Stimulated activated CD8-positive, alpha-beta memory T cell treated with anti-CD3 and anti-CD28 coated beads, Interleukin-15, amount 100 ng/mL, for 4 hours (primary cell): ENCODE data around the gene USP17L15.
"Not testable (repeated sequence)": the region's sequence is repeated elsewhere in the genome, so short reads cannot be mapped to it uniquely, and the experiment has no call there.

Source experiments
- DNase-seq, 2 donors: peaks; one replicate each; pipeline ENCODE4 v3.0.0-alpha.2; 2020; ENCODE audit warnings: low read depth in 2 of 2

Gene USP17L15

DNA sequence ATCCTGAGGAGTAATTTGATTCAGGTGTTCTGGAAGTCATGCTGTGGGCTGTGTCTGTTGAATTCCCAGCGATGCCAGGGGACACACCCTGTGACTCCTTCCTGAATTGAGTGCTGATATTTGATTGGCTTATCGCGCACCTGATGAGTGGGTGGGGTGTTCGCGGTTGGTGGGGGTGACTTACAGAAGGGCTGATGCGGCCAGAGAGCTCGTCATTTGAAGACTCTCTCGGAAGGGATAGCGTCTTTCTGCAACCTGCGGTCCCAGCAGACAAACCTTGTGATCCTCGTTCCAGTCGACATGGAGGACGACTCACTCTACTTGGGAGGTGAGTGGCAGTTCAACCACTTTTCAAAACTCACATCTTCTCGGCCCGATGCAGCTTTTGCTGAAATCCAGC is at the start of gene USP17L15:
Gene USP17L15, plus strand, starts transcription at position 301 of the 400 bp plus-strand sequence. Its CDS starts 0 bp downstream, at position 301.
- not testable (repeated sequence) for DNase-seq

DNA sequence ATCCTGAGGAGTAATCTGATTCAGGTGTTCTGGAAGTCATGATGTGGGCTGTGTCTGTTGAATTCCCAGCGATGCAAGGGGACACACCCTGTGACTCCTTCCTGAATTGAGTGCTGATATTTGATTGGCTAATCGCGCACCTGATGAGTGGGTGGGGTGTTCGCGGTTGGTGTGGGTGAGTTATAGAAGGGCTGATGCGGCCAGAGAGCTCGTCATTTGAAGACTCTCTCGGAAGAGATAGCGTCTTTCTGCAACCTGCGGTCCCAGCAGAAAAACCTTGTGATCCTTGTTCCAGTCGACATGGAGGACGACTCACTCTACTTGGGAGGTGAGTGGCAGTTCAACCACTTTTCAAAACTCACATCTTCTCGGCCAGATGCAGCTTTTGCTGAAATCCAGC is 23.8 kb upstream of the USP17L15 start, which contains the start of gene USP17L10:
Gene USP17L10, plus strand, starts transcription at position 301 of the 400 bp plus-strand sequence. Its CDS starts 0 bp downstream, at position 301.
- not testable (repeated sequence) for DNase-seq

- not testable (repeated sequence) for DNase-seq
These were observed 19.5 kb upstream of the USP17L15 start for GRCh38 chr4:9214701-9215100.

- not testable (repeated sequence) for DNase-seq
These were observed 19.1 kb upstream of the USP17L15 start, which contains the start of gene USP17L11 for GRCh38 chr4:9215105-9215504. Gene USP17L11 (plus strand): TSS chr4:9215405. CDS start chr4:9215405, 0 bp downstream.

DNA sequence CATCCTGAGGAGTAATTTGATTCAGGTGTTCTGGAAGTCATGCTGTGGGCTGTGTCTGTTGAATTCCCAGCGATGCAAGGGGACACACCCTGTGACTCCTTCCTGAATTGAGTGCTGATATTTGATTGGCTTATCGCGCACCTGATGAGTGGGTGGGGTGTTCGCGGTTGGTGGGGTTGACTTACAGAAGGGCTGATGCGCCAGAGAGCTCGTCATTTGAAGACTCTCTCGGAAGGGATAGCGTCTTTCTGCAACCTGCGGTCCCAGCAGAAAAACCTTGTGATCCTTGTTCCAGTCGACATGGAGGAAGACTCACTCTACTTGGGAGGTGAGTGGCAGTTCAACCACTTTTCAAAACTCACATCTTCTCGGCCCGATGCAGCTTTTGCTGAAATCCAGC is 14.3 kb upstream of the USP17L15 start, which contains the start of gene USP17L12:
Gene USP17L12, plus strand, starts transcription at position 301 of the 400 bp plus-strand sequence. Its CDS starts 0 bp downstream, at position 301.
- DNase-seq: not testable (repeated sequence)

DNA sequence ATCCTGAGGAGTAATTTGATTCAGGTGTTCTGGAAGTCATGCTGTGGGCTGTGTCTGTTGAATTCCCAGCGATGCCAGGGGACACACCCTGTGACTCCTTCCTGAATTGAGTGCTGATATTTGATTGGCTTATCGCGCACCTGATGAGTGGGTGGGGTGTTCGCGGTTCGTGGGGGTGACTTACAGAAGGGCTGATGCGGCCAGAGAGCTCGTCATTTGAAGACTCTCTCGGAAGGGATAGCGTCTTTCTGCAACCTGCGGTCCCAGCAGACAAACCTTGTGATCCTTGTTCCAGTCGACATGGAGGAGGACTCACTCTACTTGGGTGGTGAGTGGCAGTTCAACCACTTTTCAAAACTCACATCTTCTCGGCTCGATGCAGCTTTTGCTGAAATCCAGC is 9.6 kb upstream of the USP17L15 start, which contains the start of gene USP17L13:
Gene USP17L13, plus strand, starts transcription at position 301 of the 400 bp plus-strand sequence. Its CDS starts 0 bp downstream, at position 301.
- not testable (repeated sequence) for DNase-seq

GRCh38 chr4:9230249-9230648 is 3.9 kb upstream of the USP17L15 start:
- DNase-seq: not testable (repeated sequence)

DNA sequence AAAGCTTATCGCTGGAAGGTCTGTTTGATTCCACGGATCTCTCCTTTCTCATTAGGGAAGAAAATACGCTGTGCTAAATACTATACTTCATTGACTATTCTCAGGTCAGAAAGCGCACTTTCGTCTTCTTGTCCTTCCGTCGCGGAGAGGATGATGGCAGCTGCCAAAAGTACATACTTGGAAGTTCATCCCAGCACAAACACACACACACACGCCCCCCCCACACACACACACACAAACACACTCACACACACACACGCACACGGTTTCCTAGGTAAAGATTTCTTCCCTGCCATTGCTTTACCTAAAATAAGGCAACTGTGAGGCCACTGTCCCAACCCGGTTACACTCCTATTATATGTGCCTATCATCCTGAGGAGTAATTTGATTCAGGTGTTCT is 4.3 kb downstream of the USP17L15 start:
- DNase-seq: not testable (repeated sequence)

DNA sequence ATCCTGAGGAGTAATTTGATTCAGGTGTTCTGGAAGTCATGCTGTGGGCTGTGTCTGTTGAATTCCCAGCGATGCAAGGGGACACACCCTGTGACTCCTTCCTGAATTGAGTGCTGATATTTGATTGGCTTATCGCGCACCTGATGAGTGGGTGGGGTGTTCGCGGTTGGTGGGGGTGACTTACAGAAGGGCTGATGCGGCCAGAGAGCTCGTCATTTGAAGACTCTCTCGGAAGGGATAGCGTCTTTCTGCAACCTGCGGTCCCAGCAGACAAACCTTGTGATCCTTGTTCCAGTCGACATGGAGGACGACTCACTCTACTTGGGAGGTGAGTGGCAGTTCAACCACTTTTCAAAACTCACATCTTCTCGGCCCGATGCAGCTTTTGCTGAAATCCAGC is 9.4 kb downstream of the USP17L15 start, which contains the start of gene USP17L17:
Gene USP17L17, plus strand, starts transcription at position 301 of the 400 bp plus-strand sequence. Its CDS starts 0 bp downstream, at position 301.
- DNase-seq: not testable (repeated sequence)

GRCh38 chr4:9247953-9248680 is 13.9 kb downstream of the USP17L15 start, which contains the start of gene USP17L18:
Gene USP17L18 (plus strand): TSS chr4:9248630. CDS start chr4:9248630, 0 bp downstream.
- not testable (repeated sequence) for DNase-seq

- not testable (repeated sequence) for DNase-seq
These were observed 18.9 kb downstream of the USP17L15 start, which contains the start of gene USP17L19 for GRCh38 chr4:9253078-9253477. Gene USP17L19 (plus strand): TSS chr4:9253378. CDS start chr4:9253378, 0 bp downstream.

DNA sequence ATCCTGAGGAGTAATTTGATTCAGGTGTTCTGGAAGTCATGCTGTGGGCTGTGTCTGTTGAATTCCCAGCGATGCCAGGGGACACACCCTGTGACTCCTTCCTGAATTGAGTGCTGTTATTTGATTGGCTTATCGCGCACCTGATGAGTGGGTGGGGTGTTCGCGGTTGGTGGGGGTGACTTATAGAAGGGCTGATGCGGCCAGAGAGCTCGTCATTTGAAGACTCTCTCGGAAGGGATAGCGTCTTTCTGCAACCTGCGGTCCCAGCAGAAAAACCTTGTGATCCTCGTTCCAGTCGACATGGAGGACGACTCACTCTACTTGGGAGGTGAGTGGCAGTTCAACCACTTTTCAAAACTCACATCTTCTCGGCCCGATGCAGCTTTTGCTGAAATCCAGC is 23.6 kb downstream of the USP17L15 start, which contains the start of gene USP17L20:
Gene USP17L20, plus strand, starts transcription at position 301 of the 400 bp plus-strand sequence. Its CDS starts 0 bp downstream, at position 301.
- not testable (repeated sequence) for DNase-seq

GRCh38 chr4:9262572-9262971 is 28.4 kb downstream of the USP17L15 start, which contains the start of gene USP17L21:
Gene USP17L21 (plus strand): TSS chr4:9262872. CDS start chr4:9262872, 0 bp downstream.
- DNase-seq: not testable (repeated sequence)

- DNase-seq: not testable (repeated sequence)
These were observed 33.1 kb downstream of the USP17L15 start, which contains the start of gene USP17L22 for GRCh38 chr4:9267319-9267718. Gene USP17L22 (plus strand): TSS chr4:9267619. CDS start chr4:9267619, 0 bp downstream.

- not testable (repeated sequence) for DNase-seq
These were observed 37.5 kb downstream of the USP17L15 start for GRCh38 chr4:9271719-9272118.
